ENCODE results near the gene ADCY2.

ADCY2 gene

DNA sequence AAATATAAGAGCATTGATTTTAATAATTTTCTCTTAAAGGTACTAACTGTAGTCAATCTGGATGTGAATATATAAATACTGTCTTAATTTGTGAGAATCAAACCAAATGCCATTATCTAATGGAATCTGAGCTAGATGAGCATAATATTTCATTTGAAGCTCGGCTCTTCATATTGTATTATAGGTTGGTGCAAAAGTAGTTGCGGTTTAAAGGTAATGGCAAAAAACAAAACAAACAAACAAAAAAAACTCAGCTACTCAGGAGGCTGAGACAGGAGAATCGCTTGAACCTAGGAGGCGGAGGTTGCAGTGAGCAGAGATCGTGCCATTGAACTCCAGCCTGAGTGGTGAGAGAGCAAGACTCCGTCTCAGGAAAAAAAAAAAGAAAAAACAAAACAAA, 358.6 kb downstream of the ADCY2 start:
- no peak for DNase-seq

GRCh38 chr5:7754997-7755596, 359.2 kb downstream of the ADCY2 start:
- no peak for DNase-seq

- DNase-seq, result no peak
Measured at GRCh38 chr5:7755958-7756357, 360.0 kb downstream of the ADCY2 start.

- no peak for DNase-seq
Measured at GRCh38 chr5:7756453-7756852, 360.5 kb downstream of the ADCY2 start.

DNA sequence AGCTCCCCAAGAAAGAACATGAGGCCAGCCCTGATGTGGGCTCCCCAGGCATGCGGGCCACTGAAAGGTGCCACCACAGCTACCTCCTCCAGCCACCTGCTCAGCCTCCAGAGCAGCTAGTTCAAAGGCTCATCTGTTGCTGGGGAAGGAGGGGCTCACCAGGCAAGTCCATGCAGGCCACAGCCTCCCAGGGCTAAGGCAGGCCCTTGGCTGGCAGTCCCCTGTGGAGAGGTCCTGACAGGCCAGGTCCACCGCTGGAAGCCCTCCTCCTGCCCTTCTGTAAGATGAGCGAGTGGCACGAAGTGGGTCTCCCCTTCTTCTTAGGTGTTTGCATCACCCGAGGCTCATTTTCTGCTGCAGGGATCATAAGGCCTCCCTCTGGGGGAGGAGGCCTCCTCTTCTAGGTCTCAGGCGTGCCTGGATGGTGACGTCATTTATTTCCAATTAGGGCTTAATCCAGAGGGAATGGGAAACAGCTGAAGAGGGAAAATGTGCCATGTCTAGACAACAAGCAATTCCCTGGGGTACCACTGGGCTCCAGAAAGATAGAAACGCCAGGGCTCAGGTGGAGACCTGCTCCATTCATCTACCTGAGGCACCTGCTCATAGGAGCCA, 363.4 kb downstream of the ADCY2 start:
- no peak for DNase-seq

DNA sequence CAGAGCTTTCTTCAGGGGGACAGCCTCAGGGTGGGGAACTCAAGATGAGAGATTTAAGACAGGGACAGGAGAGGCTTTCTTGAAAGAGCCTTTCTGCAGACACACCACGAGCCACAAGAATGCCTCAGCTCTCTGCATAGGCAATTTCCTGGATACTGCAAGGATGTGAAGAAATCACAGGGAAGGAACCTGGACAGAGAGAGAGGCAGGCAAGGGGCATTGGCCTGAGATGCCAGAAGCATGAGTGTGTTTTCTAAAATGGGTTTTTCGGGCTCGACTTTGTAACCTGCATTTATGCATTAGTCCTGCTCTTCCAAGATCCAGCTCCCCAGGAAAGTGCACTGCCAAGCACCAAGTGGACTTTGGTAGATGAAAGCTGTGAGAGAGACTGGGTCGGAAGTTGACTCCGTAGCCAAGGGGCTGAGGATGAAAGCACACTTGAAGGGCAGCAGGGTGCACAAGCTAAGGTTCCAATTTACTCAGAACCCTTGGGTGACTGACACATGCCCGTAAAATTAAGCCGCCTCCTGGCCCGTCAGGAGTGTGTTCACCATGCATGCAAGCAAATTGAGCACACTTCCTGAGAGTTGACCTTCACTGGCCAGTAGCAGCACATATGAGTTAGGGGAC, 364.1 kb downstream of the ADCY2 start:
- no peak for DNase-seq

DNA sequence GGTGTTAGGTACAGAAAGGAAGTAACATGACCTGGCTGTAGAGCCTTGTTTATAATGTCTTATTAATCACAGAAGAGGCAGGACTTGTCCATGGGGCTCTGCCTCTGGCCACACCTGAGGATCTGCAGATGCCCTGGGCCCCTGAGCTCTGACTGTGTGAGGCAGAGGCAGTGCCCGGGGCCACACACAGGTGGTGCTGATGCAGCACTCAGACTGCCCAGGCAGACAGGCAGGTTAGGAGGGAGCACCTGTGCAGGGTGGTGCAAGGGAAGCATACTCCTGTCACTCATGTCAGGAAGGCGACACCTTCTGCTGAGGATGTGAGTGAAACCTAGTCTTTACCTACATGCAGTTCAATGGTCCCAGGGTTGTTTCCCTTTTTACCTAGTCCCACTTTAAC, 366.3 kb downstream of the ADCY2 start:
- no peak for DNase-seq

DNA sequence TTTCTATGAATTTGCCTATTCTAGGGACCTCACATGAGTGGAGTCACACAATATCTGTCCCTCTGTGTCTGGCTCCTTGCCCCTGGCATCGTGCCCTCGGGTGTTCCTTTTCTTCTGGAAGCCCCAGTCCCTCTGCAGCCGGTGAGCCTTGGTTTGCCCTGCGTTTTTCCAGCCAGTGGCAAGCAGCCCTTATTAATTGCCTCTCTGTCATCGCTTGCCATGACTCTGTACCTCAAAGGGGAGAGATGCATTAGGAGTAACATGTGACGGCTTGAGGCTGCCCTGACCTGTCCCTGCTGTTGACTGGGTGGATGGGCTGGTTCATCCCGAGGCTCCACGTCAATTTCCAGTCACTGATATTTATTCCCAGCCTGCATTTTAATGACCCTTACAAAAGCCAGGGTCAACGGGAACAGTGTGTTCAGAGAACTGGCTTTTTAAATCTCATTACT, 367.7 kb downstream of the ADCY2 start:
- no peak for DNase-seq

DNA sequence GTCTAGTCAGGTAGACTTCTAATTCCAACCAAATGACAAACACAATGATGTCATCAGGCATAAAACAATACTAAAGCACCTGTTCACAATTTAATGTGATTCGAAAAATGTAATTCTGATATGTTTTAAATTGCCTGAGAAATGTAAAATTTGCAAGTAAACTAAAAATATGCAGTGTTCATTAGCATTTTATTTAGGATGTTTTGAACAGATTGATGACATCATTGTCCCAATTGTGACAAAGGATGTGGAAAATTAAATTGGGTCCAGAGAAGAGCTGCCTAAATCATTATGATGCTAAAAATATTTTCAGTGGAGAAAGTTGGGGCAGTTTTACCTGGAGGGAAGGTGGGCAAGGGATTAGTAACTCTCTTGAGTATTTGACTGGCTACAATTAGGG, 368.5 kb downstream of the ADCY2 start:
- DNase-seq, result no peak

- DNase-seq, result no peak
Measured at GRCh38 chr5:7770436-7770835, 374.5 kb downstream of the ADCY2 start.

GRCh38 chr5:7772141-7772540, 376.2 kb downstream of the ADCY2 start:
- no peak for DNase-seq

DNA sequence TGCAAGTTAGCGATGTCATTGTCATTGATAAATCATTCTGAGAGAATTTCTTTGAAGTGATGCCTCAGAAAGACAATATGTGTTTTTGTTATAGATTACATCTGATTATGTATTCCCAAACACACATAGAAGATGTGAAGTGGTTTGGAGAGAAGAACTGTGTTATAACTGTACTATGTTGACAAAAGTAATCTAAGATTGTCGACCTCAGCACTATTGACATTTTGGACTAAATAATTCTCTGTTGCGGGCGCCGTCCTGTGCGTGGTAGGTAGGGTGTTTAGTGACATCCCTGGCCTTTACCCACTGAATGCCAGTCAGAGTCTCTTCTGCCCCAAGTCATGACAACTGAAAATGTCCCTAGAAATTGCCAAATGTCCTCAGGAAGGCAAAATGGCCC, 377.2 kb downstream of the ADCY2 start:
- DNase-seq, result no peak

- no peak for DNase-seq
Measured at GRCh38 chr5:7776442-7776841, 380.5 kb downstream of the ADCY2 start.

DNA sequence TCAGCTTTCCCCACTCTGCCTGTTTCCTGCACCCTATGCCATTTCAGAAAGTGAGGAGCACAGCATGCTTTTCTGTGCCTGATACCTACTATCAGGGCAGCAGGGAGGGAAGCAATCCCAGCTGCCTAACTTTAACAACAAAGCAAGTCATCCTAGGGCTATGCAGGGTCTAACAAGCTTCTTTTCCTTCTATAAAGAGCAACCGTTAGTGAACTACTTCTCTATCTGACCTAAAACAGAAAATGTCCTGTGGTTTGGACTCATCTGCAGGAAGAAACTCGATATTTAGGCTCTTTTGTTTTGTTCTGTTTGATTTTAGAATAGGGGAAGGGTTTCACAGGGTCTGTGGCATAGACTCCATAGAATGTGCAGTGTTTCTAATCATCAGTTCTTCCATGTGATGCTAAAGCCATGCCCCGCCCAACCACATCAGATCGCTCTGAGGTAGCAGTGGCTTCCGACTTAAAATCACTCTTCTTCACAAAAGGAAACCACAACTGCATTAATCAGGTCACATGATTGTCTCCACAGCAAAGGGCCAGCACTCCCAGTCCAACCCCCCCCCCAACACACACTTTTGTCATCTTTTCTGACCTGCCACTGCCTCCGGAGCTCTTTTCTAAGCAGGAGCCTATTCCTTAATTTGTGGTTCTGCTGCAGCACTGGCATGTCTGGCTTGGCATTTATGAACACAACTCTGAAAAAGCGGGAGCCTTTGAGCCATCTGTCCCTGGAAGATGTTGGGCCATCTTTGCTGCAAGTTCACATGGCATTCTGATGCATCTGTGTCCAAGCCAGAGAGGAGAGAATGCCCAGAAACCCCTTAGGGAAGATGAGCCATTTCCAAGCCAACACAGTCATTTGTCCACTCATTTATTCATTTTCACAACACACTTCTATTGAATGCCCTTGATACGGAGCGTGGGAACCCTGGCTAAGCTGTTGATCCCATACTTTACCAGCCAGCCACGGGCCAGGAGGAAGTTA, 383.4 kb downstream of the ADCY2 start:
- DNase-seq, result peak; percentile 1

- no peak for DNase-seq
Measured at GRCh38 chr5:7781899-7782298, 386.0 kb downstream of the ADCY2 start.

DNA sequence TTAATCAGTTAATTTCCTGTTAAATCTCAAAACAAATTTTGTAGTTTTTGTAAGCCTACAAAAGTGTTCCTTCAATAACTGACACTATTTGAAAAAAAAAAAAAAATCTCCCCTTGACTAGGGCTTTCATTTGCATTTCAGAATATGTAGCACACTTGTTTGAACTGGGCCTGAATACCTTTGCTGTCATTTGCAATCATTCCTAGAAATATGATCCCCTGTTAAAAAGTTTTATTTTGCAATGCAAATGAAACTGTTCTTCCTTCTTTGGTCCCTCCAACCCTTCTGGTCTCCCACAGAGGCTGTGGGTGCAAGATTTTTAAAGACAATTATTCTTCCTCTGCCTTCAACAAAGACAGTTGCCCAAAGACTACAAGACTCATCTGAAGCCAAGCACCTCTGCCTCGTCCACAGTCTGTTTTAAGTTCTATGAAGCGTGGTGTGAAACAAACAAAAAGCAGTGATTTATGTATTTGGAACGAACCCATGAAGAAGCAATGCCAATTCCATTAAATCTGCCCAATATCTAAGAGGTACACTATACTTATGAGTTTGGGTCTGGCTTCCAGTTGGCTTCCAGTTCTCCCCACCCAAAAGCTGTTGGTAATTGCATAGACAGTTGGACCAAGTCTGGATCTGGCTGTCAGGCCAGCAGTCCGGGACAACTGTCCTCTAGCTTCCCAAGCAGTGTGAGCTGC, 388.9 kb downstream of the ADCY2 start:
- DNase-seq, result no peak

GRCh38 chr5:7787770-7788169, 391.8 kb downstream of the ADCY2 start:
- DNase-seq, result no peak

GRCh38 chr5:7789567-7789966, 393.6 kb downstream of the ADCY2 start:
- no peak for DNase-seq

DNA sequence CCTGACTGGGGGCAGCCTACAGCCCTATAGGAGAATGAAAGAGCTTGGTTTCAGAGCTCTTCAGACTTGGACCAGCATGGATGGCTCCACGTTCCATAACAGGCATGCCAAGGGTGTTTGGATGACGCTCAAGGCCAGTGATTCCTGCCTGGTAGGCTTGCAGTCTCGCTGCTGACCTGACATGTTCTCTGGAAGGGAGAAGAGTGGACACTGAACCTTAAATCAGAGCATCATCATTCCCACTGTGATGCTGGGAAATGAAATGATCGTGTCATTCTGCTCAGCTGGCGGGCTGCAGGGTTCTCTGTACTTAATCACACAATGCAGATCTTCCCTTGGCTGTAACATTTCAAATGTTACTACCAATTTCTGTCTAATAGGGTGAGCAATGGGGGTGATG, 398.0 kb downstream of the ADCY2 start:
- no peak for DNase-seq

DNA sequence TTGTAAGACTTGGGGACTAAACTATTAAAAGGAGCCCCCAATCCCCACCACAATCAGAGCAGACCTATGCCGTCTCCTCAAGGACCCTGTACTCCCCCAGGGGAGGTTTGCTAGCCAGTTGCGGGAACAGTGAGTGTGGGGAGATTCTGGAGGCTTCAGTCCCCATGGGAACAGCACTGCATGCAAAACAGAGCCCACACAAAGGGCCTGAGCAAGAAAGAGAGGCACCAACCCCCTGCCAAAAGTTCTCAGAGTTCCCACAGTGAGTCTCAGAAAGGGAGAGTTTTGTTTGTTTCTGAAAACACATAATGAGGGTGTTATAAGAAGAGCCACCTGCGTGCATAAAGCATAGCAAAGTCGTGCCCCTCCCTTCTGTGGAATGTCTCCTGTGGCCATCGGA, 398.4 kb downstream of the ADCY2 start:
- DNase-seq, result no peak

DNA sequence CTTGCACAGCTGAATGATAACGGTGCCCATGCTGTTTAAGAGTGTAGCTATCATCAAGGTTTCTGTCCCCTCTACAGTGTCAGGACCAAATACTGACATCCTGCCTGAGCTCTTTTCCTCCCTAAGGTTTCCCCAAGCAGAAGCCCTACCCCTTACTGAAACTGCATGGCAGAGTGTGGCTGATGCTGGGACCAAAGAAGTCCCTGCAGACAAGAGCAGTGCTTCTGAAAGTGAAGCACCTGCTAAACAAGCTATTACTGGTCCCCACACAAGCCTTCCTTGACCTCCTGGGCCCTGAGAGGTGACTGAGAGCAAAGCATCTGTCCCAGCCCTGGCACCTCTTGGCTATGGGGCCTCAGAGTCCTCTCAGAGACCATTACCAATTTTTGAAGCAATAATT, 398.9 kb downstream of the ADCY2 start:
- no peak for DNase-seq

DNA sequence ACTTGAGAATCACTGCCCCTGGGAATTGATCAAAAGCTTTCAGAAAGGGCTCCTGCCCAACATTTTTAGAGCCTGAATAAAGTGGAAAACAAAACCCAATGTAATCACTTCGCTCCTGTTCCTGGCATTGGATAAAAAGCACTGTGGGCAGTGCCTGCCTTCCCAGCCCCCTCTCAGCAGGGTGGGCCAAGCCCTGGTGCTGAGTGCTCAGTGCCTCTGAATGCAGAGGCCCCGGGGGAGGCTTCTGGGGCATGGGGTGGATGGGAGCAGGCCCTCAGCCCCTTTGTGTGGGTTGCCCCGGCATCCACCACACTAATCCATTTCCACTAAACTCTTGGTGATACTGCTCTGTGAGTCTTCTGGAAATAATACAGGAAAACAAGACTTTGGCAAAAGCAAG, 399.4 kb downstream of the ADCY2 start:
- no peak for DNase-seq

Measured in KG1 (cell line).